Measurements from ENCODE around the gene HEYL. TPM values are rescaled to one million over a fixed set of nuclear protein-coding genes. Genes with fewer than 3 reads are reported as not detected.

Gene HEYL
- total and polyA plus RNA-seq, 9 of the 15 experiments (the other 6 are each of a cell fraction or from before 2014, with no cell fraction given) = 0.13 to 0.89 (median 0.25) TPM

DNA sequence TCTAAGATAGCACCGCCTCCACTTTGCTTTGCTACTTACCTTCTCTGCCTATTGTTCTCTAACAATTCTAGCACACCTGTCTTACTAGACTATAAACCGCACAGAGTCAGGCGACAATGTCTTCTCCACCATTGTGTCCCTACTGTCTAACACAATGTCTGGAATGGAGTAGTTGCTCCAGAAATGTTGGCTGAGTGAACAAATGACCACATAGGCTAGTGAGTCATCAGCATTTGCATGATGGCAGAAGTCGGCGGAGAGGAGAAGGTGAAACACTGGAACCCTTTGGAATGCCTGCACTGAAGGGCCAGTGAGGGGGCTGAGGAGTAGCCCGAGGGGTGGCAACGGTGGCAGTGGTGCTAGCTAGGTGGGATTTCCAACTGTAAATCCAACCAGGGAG lies 48.9 kb downstream of the HEYL start (continued):
- TF ChIP-seq, protein P1, sequence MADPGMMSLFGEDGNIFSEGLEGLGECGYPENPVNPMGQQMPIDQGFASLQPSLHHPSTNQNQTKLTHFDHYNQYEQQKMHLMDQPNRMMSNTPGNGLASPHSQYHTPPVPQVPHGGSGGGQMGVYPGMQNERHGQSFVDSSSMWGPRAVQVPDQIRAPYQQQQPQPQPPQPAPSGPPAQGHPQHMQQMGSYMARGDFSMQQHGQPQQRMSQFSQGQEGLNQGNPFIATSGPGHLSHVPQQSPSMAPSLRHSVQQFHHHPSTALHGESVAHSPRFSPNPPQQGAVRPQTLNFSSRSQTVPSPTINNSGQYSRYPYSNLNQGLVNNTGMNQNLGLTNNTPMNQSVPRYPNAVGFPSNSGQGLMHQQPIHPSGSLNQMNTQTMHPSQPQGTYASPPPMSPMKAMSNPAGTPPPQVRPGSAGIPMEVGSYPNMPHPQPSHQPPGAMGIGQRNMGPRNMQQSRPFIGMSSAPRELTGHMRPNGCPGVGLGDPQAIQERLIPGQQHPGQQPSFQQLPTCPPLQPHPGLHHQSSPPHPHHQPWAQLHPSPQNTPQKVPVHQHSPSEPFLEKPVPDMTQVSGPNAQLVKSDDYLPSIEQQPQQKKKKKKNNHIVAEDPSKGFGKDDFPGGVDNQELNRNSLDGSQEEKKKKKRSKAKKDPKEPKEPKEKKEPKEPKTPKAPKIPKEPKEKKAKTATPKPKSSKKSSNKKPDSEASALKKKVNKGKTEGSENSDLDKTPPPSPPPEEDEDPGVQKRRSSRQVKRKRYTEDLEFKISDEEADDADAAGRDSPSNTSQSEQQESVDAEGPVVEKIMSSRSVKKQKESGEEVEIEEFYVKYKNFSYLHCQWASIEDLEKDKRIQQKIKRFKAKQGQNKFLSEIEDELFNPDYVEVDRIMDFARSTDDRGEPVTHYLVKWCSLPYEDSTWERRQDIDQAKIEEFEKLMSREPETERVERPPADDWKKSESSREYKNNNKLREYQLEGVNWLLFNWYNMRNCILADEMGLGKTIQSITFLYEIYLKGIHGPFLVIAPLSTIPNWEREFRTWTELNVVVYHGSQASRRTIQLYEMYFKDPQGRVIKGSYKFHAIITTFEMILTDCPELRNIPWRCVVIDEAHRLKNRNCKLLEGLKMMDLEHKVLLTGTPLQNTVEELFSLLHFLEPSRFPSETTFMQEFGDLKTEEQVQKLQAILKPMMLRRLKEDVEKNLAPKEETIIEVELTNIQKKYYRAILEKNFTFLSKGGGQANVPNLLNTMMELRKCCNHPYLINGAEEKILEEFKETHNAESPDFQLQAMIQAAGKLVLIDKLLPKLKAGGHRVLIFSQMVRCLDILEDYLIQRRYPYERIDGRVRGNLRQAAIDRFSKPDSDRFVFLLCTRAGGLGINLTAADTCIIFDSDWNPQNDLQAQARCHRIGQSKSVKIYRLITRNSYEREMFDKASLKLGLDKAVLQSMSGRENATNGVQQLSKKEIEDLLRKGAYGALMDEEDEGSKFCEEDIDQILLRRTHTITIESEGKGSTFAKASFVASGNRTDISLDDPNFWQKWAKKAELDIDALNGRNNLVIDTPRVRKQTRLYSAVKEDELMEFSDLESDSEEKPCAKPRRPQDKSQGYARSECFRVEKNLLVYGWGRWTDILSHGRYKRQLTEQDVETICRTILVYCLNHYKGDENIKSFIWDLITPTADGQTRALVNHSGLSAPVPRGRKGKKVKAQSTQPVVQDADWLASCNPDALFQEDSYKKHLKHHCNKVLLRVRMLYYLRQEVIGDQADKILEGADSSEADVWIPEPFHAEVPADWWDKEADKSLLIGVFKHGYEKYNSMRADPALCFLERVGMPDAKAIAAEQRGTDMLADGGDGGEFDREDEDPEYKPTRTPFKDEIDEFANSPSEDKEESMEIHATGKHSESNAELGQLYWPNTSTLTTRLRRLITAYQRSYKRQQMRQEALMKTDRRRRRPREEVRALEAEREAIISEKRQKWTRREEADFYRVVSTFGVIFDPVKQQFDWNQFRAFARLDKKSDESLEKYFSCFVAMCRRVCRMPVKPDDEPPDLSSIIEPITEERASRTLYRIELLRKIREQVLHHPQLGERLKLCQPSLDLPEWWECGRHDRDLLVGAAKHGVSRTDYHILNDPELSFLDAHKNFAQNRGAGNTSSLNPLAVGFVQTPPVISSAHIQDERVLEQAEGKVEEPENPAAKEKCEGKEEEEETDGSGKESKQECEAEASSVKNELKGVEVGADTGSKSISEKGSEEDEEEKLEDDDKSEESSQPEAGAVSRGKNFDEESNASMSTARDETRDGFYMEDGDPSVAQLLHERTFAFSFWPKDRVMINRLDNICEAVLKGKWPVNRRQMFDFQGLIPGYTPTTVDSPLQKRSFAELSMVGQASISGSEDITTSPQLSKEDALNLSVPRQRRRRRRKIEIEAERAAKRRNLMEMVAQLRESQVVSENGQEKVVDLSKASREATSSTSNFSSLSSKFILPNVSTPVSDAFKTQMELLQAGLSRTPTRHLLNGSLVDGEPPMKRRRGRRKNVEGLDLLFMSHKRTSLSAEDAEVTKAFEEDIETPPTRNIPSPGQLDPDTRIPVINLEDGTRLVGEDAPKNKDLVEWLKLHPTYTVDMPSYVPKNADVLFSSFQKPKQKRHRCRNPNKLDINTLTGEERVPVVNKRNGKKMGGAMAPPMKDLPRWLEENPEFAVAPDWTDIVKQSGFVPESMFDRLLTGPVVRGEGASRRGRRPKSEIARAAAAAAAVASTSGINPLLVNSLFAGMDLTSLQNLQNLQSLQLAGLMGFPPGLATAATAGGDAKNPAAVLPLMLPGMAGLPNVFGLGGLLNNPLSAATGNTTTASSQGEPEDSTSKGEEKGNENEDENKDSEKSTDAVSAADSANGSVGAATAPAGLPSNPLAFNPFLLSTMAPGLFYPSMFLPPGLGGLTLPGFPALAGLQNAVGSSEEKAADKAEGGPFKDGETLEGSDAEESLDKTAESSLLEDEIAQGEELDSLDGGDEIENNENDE (IDR thresholded peaks at IDR 0.05; ENCODE audit: low read depth, low read length) = no peak
- TF ChIP-seq RBM17 (IDR thresholded peaks at IDR 0.05; ENCODE audit: borderline replicate concordance, low read depth, low read length) (no peak), ZNF561 (CRISPR knock-in tag; conservative IDR thresholded peaks at IDR 0.05) (no peak), C11orf30 (IDR thresholded peaks at IDR 0.05; ENCODE audit: low read depth) (no peak), PURB (CRISPR knock-in tag; IDR thresholded peaks at IDR 0.05; ENCODE audit: low read depth) (no peak)
- TF ChIP-seq, protein P2, sequence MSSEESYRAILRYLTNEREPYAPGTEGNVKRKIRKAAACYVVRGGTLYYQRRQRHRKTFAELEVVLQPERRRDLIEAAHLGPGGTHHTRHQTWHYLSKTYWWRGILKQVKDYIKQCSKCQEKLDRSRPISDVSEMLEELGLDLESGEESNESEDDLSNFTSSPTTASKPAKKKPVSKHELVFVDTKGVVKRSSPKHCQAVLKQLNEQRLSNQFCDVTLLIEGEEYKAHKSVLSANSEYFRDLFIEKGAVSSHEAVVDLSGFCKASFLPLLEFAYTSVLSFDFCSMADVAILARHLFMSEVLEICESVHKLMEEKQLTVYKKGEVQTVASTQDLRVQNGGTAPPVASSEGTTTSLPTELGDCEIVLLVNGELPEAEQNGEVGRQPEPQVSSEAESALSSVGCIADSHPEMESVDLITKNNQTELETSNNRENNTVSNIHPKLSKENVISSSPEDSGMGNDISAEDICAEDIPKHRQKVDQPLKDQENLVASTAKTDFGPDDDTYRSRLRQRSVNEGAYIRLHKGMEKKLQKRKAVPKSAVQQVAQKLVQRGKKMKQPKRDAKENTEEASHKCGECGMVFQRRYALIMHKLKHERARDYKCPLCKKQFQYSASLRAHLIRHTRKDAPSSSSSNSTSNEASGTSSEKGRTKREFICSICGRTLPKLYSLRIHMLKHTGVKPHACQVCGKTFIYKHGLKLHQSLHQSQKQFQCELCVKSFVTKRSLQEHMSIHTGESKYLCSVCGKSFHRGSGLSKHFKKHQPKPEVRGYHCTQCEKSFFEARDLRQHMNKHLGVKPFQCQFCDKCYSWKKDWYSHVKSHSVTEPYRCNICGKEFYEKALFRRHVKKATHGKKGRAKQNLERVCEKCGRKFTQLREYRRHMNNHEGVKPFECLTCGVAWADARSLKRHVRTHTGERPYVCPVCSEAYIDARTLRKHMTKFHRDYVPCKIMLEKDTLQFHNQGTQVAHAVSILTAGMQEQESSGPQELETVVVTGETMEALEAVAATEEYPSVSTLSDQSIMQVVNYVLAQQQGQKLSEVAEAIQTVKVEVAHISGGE (CRISPR knock-in tag; IDR thresholded peaks at IDR 0.05) = no peak
- TF ChIP-seq, protein P3, sequence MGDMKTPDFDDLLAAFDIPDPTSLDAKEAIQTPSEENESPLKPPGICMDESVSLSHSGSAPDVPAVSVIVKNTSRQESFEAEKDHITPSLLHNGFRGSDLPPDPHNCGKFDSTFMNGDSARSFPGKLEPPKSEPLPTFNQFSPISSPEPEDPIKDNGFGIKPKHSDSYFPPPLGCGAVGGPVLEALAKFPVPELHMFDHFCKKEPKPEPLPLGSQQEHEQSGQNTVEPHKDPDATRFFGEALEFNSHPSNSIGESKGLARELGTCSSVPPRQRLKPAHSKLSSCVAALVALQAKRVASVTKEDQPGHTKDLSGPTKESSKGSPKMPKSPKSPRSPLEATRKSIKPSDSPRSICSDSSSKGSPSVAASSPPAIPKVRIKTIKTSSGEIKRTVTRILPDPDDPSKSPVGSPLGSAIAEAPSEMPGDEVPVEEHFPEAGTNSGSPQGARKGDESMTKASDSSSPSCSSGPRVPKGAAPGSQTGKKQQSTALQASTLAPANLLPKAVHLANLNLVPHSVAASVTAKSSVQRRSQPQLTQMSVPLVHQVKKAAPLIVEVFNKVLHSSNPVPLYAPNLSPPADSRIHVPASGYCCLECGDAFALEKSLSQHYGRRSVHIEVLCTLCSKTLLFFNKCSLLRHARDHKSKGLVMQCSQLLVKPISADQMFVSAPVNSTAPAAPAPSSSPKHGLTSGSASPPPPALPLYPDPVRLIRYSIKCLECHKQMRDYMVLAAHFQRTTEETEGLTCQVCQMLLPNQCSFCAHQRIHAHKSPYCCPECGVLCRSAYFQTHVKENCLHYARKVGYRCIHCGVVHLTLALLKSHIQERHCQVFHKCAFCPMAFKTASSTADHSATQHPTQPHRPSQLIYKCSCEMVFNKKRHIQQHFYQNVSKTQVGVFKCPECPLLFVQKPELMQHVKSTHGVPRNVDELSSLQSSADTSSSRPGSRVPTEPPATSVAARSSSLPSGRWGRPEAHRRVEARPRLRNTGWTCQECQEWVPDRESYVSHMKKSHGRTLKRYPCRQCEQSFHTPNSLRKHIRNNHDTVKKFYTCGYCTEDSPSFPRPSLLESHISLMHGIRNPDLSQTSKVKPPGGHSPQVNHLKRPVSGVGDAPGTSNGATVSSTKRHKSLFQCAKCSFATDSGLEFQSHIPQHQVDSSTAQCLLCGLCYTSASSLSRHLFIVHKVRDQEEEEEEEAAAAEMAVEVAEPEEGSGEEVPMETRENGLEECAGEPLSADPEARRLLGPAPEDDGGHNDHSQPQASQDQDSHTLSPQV (IDR thresholded peaks at IDR 0.05) = no peak

Data from K562 (cell line).